Hepatocyte (in vitro differentiated cells): Measurements from ENCODE around the gene FGF21. TPM values are rescaled to one million over a fixed set of nuclear protein-coding genes. Genes with fewer than 3 reads are reported as not detected.

ENCODE experiments used
- DNase-seq: peaks from one replicate; pipeline ENCODE4 v3.0.0-alpha.2; 2016; ENCODE audit warnings: low spot score
- H2AFZ ChIP-seq: fragments of 200-600 bp; sonication (generic); 2 replicates; pipeline ENCODE4 v1.6.0; 2016; ENCODE audit warnings: antibody characterized with exemption, mild to moderate bottlenecking
- H3K27ac ChIP-seq: fragments of 200-600 bp; sonication (generic); 2 replicates; pipeline ENCODE4 v1.5.1; 2016; ENCODE audit warnings: mild to moderate bottlenecking
- H3K27me3 ChIP-seq: fragments of 200-600 bp; sonication (generic); 2 replicates; pipeline ENCODE4 v1.6.1; 2016
- H3K36me3 ChIP-seq: fragments of 200-600 bp; sonication (generic); replicated peaks from 2 replicates; pipeline ENCODE4 v1.5.1; 2016; ENCODE audit warnings: low read depth; ENCODE audit not compliant: insufficient read depth
- H3K4me1 ChIP-seq: fragments of 200-600 bp; sonication (generic); 2 replicates; pipeline ENCODE4 v1.5.1; 2016; ENCODE audit warnings: mild to moderate bottlenecking, moderate library complexity; ENCODE audit not compliant: insufficient read depth
- H3K4me2 ChIP-seq: fragments of 200-600 bp; sonication (generic); 2 replicates; pipeline ENCODE4 v1.6.0; 2016
- H3K4me3 ChIP-seq: fragments of 200-600 bp; sonication (generic); 2 replicates; pipeline ENCODE4 v1.5.1; 2016; ENCODE audit warnings: mild to moderate bottlenecking
- H3K79me2 ChIP-seq: fragments of 200-600 bp; sonication (generic); 2 replicates; pipeline ENCODE4 v1.6.0; 2017; ENCODE audit warnings: mild to moderate bottlenecking
- H3K9me2 ChIP-seq: fragments of 200-600 bp; sonication (generic); replicated peaks from 2 replicates; pipeline ENCODE4 v1.6.0; 2017; ENCODE audit warnings: mild to moderate bottlenecking; ENCODE audit not compliant: insufficient read depth
- H3K9me3 ChIP-seq: fragments of 200-600 bp; sonication (generic); 2 replicates; pipeline ENCODE4 v1.5.1; 2016; ENCODE audit warnings: low read depth, mild to moderate bottlenecking
- H4K20me1 ChIP-seq: fragments of 200-600 bp; sonication (generic); 2 replicates; pipeline ENCODE4 v1.6.0; 2016; ENCODE audit warnings: mild to moderate bottlenecking; ENCODE audit not compliant: insufficient read depth, poor library complexity, severe bottlenecking
- CTCF ChIP-seq: fragments of 200-600 bp; sonication (generic); IDR thresholded peaks from 2 replicates; pipeline ENCODE4 v1.5.1; 2016; ENCODE audit warnings: antibody characterized with exemption, mild to moderate bottlenecking; ENCODE audit not compliant: poor library complexity
- EZH2 ChIP-seq: fragments of 200-600 bp; sonication (generic); IDR thresholded peaks from 2 replicates; pipeline ENCODE4 v1.6.1; 2016; ENCODE audit warnings: antibody characterized with exemption, mild to moderate bottlenecking, borderline replicate concordance
- EZH2phosphoT487 ChIP-seq: fragments of 200-600 bp; sonication (generic); IDR thresholded peaks from one replicate; pipeline ENCODE4 v1.6.1; 2018; ENCODE audit warnings: antibody characterized with exemption, mild to moderate bottlenecking, low read depth, moderate library complexity; ENCODE audit not compliant: unreplicated experiment, severe bottlenecking
- WGBS: methylation state at CpG from one replicate; pipeline ENCODE4 v1.1.6; 2016; ENCODE audit warnings: low lambda C conversion rate; ENCODE audit errors: missing lambda C conversion rate; 5-methylcytosine and 5-hydroxymethylcytosine counted together
- polyA plus RNA-seq: library from polyadenylated mRNA; unstranded; fragments of >200 nt; fragmentation: Nextera tagmentation; extraction: Ambion mirVana; gene quantifications from 2 replicates; pipeline ENCODE4 v1.2.1, GENCODE V29; 2016
- total RNA-seq: library from RNA; depleted of rRNA; stranded (reverse); fragments of >200 nt; gene quantifications from 2 replicates; pipeline ENCODE4 v1.2.3, GENCODE V29; 2014

FGF21 gene
- total and polyA plus RNA-seq, 2 experiments from 2014 or later: not detected

- TF ChIP-seq CTCF (no peak), EZH2phosphoT487 (no peak), EZH2 (no peak)
- Histone ChIP-seq H2AFZ (no peak within 1 kb of the TSS), H3K9me3 (no peaks in the 10 kb centered on the region), H3K4me2 (peak within 1 kb of the TSS; percentile 68), H3K79me2 (peaks cover 9% of the 10 kb centered on the region), H4K20me1 (no peaks in the 10 kb centered on the region), H3K27me3 (no peaks in the 10 kb centered on the region), H3K27ac (peak within 1 kb of the TSS; percentile 10), H3K9me2 (no peaks in the 10 kb centered on the region), H3K4me3 (no peak within 1 kb of the TSS), H3K4me1 (peaks cover 18% of the 10 kb centered on the region), H3K36me3 (no peaks in the 10 kb centered on the region)
- no peak for DNase-seq
- WGBS: 94% methylated on average over 26 of the region's 33 CpGs
Measured at GRCh38 chr19:48719263-48720171, 35.8 kb upstream of the FGF21 start, which contains the start of gene MAMSTR. Gene MAMSTR, minus strand, starts transcription at chr19:48719725. Its CDS starts 694 bp downstream, at chr19:48719031.

GRCh38 chr19:48720251-48720612 is 35.1 kb upstream of the FGF21 start:
- no peaks in the 10 kb centered on the region for H3K27me3 ChIP-seq
- peak overlapping the region; percentile 10 for H3K27ac ChIP-seq
- TF ChIP-seq EZH2phosphoT487 (no peak), EZH2 (no peak), CTCF (no peak)
- H3K79me2 ChIP-seq: peaks cover 6% of the 10 kb centered on the region
- 29% methylated on average over 9 of the region's 12 CpGs for WGBS
- no peak overlapping the region for H3K4me3 ChIP-seq
- no peaks in the 10 kb centered on the region for H4K20me1 ChIP-seq
- H3K4me1 ChIP-seq: peaks cover 15% of the 10 kb centered on the region
- no peak overlapping the region for H2AFZ ChIP-seq
- no peaks in the 10 kb centered on the region for H3K9me3 ChIP-seq
- DNase-seq: no peak
- H3K4me2 ChIP-seq: peak overlapping the region; percentile 68
- no peaks in the 10 kb centered on the region for H3K9me2 ChIP-seq
- no peaks in the 10 kb centered on the region for H3K36me3 ChIP-seq

- Histone ChIP-seq H2AFZ (peak overlapping the region; percentile 46), H3K27ac (peak overlapping the region; percentile 83), H3K4me1 (peaks cover 10% of the 10 kb centered on the region), H3K79me2 (peaks cover under 1% of the 10 kb centered on the region), H3K9me3 (no peaks in the 10 kb centered on the region), H3K4me3 (peak overlapping the region; percentile 52), H3K4me2 (peak overlapping the region; percentile 68), H3K36me3 (no peaks in the 10 kb centered on the region), H3K9me2 (no peaks in the 10 kb centered on the region), H3K27me3 (no peaks in the 10 kb centered on the region), H4K20me1 (no peaks in the 10 kb centered on the region)
- DNase-seq: peak; percentile 99
- WGBS: 2% methylated on average over 42 of the region's 42 CpGs
- TF ChIP-seq CTCF: no peak
- no peak for TF ChIP-seq EZH2phosphoT487
- no peak for TF ChIP-seq EZH2
Measured at GRCh38 chr19:48720613-48721296, 34.6 kb upstream of the FGF21 start.
